HepG2 (cell line): ENCODE results near the gene OR10AG1. TPM values are rescaled to one million over a fixed set of nuclear protein-coding genes. Genes with fewer than 3 reads are reported as not detected.

Source experiments
- ATM ChIP-seq: fragments of 450-650 bp; IDR thresholded peaks from 2 replicates; pipeline ENCODE4 v1.7.1; 2017; ENCODE audit warnings: mild to moderate bottlenecking, borderline replicate concordance
- ELF1 ChIP-seq: sonication (generic); formaldehyde crosslinking; IDR thresholded peaks from 2 replicates; pipeline ENCODE4 v1.4.0; 2020; ENCODE audit warnings: missing genetic modification reagents
- KLF12 ChIP-seq: sonication (generic); formaldehyde crosslinking; IDR thresholded peaks from 2 replicates; pipeline ENCODE4 v1.4.0; 2020; ENCODE audit warnings: missing genetic modification reagents, borderline replicate concordance
- PHF21A ChIP-seq: sonication (generic); formaldehyde crosslinking; IDR thresholded peaks from 2 replicates; pipeline ENCODE4 v1.5.0; 2020; ENCODE audit warnings: mild to moderate bottlenecking, missing genetic modification reagents
- PHF5A ChIP-seq: IDR thresholded peaks from one replicate; pipeline ENCODE4 v1.6.1; 2018; ENCODE audit warnings: low read depth, missing genetic modification reagents; ENCODE audit not compliant: unreplicated experiment
- POLR2G ChIP-seq: fragments of 200-400 bp; formaldehyde crosslinking; IDR thresholded peaks from 2 replicates; pipeline ENCODE4 v1.6.1; 2018; ENCODE audit warnings: mild to moderate bottlenecking, low read depth, low read length, moderate library complexity
- USF2 ChIP-seq, 2 experiments: sonication (generic) in 1 of 2; formaldehyde crosslinking in 1 of 2; IDR thresholded peaks; 2 replicates each; pipeline versions ENCODE4 v1.5.1 to v1.6.1; 2011 to 2020; ENCODE audit warnings: borderline replicate concordance in 1 of 2, low read depth in 1 of 2, low read length in 1 of 2, mild to moderate bottlenecking in 1 of 2, missing genetic modification reagents in 1 of 2, moderate library complexity in 1 of 2
- ZNF17 ChIP-seq: sonication (generic); formaldehyde crosslinking; IDR thresholded peaks from 2 replicates; pipeline ENCODE4 v1.5.0; 2020; ENCODE audit warnings: mild to moderate bottlenecking, missing genetic modification reagents
- ZNF407 ChIP-seq: sonication (generic); formaldehyde crosslinking; IDR thresholded peaks from one replicate; pipeline ENCODE4 v1.5.1; 2020; ENCODE audit warnings: mild to moderate bottlenecking, missing genetic modification reagents; ENCODE audit errors: not compliant biosample characterization
- ZNF44 ChIP-seq: sonication (generic); formaldehyde crosslinking; IDR thresholded peaks from 2 replicates; pipeline ENCODE4 v1.5.1; 2020; ENCODE audit warnings: mild to moderate bottlenecking, missing genetic modification reagents
- polyA plus RNA-seq, 8 experiments: library from polyadenylated mRNA; depleted of rRNA in 3 of 8; stranded (reverse) in 7 of 8; unstranded in 1 of 8; fragments of >200 nt; fragmentation: Illumina TruSeq in 4 of 8; extraction: Trizol in 4 of 8; gene quantifications; 2 replicates each; pipeline versions ENCODE4 v1.2.1 to v1.2.3, GENCODE V29; 2011 to 2016; ENCODE audit warnings: low read depth in 4 of 8, missing spikeins in 1 of 8, mixed read lengths in 1 of 8; ENCODE audit not compliant: insufficient read depth in 1 of 8
- total RNA-seq, 5 experiments: library from RNA; depleted of rRNA; stranded (reverse); fragments of >200 nt; fragmentation: Illumina TruSeq; extraction: Trizol; gene quantifications; 2 replicates each; pipeline ENCODE4 v1.2.3, GENCODE V29; 2016; ENCODE audit warnings: low read depth in 1 of 5

The OR10AG1 gene
- total and polyA plus RNA-seq, 2 of the 13 experiments (the other 11 are each of a cell fraction or from before 2014, with no cell fraction given), result not detected

- TF ChIP-seq ZNF407 (CRISPR knock-in tag), result no peak
- TF ChIP-seq POLR2G, result no peak
- no peak for TF ChIP-seq PHF5A (CRISPR knock-in tag)
- TF ChIP-seq USF2 (IDR thresholded peaks at IDR 0.05; ENCODE audit: low read depth, low read length), result no peak
- TF ChIP-seq USF2 (CRISPR knock-in tag; IDR thresholded peaks at IDR 0.05; ENCODE audit: borderline replicate concordance), result no peak
- no peak for TF ChIP-seq ELF1
- TF ChIP-seq KLF12 (CRISPR knock-in tag), result no peak
- TF ChIP-seq ATM, result no peak
- no peak for TF ChIP-seq ZNF17 (CRISPR knock-in tag)
- TF ChIP-seq PHF21A (CRISPR knock-in tag), result no peak
- TF ChIP-seq ZNF44 (CRISPR knock-in tag), result no peak
Observed at GRCh38 chr11:55949330-55949729, 20.4 kb downstream of the OR10AG1 start (continued).
